ENCODE measurements around the gene CEP78.
A peak's percentile ranks its signal among the peaks of the same experiment; 100 is the strongest.

The CEP78 gene

GRCh38 chr9:78210841-78211301 lies 25.0 kb upstream of the CEP78 start:
- no peak overlapping the region for H3K4me3 Mint-ChIP-seq
- no peak for DNase-seq
- H3K4me1 Mint-ChIP-seq, result peaks cover 40% of the 10 kb centered on the region
- TF ChIP-seq CTCF (IDR thresholded peaks at IDR 0.05), result no peak
- H3K36me3 Mint-ChIP-seq (ENCODE audit: low read depth), result no peaks in the 10 kb centered on the region
- no peaks in the 10 kb centered on the region for H3K27me3 Mint-ChIP-seq (ENCODE audit: low read depth, poor library complexity)
- peaks cover 8% of the 10 kb centered on the region for H3K9me3 Mint-ChIP-seq
- peak overlapping the region; percentile 0 for H3K27ac Mint-ChIP-seq

- peak overlapping the region; percentile 82 for H3K27ac Mint-ChIP-seq
- no peak for TF ChIP-seq CTCF (IDR thresholded peaks at IDR 0.05)
- peaks cover 38% of the 10 kb centered on the region for H3K4me1 Mint-ChIP-seq
- DNase-seq, result no peak
- no peak overlapping the region for H3K4me3 Mint-ChIP-seq
- H3K36me3 Mint-ChIP-seq (ENCODE audit: low read depth), result no peaks in the 10 kb centered on the region
- H3K27me3 Mint-ChIP-seq (ENCODE audit: low read depth, poor library complexity), result no peaks in the 10 kb centered on the region
- no peaks in the 10 kb centered on the region for H3K9me3 Mint-ChIP-seq
Measured at GRCh38 chr9:78212868-78213267, 23.0 kb upstream of the CEP78 start.

GRCh38 chr9:78213712-78214111 lies 22.2 kb upstream of the CEP78 start:
- Mint-ChIP-seq H3K9me3 (no peaks in the 10 kb centered on the region), H3K27me3 (ENCODE audit: low read depth, poor library complexity) (no peaks in the 10 kb centered on the region), H3K4me1 (peaks cover 30% of the 10 kb centered on the region), H3K36me3 (ENCODE audit: low read depth) (no peaks in the 10 kb centered on the region), H3K27ac (no peak overlapping the region), H3K4me3 (no peak overlapping the region)
- peak; percentile 12 for TF ChIP-seq CTCF (IDR thresholded peaks at IDR 0.05)
- DNase-seq, result no peak

GRCh38 chr9:78214492-78214891 lies 21.4 kb upstream of the CEP78 start:
- DNase-seq, result no peak
- peaks cover 28% of the 10 kb centered on the region for H3K4me1 Mint-ChIP-seq
- no peak for TF ChIP-seq CTCF (IDR thresholded peaks at IDR 0.05)
- no peak overlapping the region for H3K4me3 Mint-ChIP-seq
- no peaks in the 10 kb centered on the region for H3K36me3 Mint-ChIP-seq (ENCODE audit: low read depth)
- H3K9me3 Mint-ChIP-seq, result no peaks in the 10 kb centered on the region
- no peaks in the 10 kb centered on the region for H3K27me3 Mint-ChIP-seq (ENCODE audit: low read depth, poor library complexity)
- H3K27ac Mint-ChIP-seq, result no peak overlapping the region

GRCh38 chr9:78215706-78216105 lies 20.2 kb upstream of the CEP78 start:
- TF ChIP-seq CTCF (IDR thresholded peaks at IDR 0.05), result no peak

GRCh38 chr9:78218890-78219289 lies 17.0 kb upstream of the CEP78 start:
- H3K9me3 Mint-ChIP-seq, result peaks cover 16% of the 10 kb centered on the region
- peaks cover 13% of the 10 kb centered on the region for H3K36me3 Mint-ChIP-seq (ENCODE audit: low read depth)
- H3K4me3 Mint-ChIP-seq, result no peak overlapping the region
- no peak for TF ChIP-seq CTCF (IDR thresholded peaks at IDR 0.05)
- H3K27me3 Mint-ChIP-seq (ENCODE audit: low read depth, poor library complexity), result no peaks in the 10 kb centered on the region
- peaks cover 2% of the 10 kb centered on the region for H3K4me1 Mint-ChIP-seq
- no peak for DNase-seq
- peak overlapping the region; percentile 14 for H3K27ac Mint-ChIP-seq

More at GRCh38 chr9:78215706-78216105, 20.2 kb upstream of the CEP78 start:
- H3K27ac Mint-ChIP-seq, result no peak overlapping the region
- H3K27me3 Mint-ChIP-seq (ENCODE audit: low read depth, poor library complexity), result no peaks in the 10 kb centered on the region
- no peaks in the 10 kb centered on the region for H3K36me3 Mint-ChIP-seq (ENCODE audit: low read depth)
- H3K4me1 Mint-ChIP-seq, result peaks cover 25% of the 10 kb centered on the region
- H3K9me3 Mint-ChIP-seq, result no peaks in the 10 kb centered on the region
- DNase-seq, result no peak
- H3K4me3 Mint-ChIP-seq, result no peak overlapping the region

Data from nephron progenitor cell (in vitro differentiated cells).